KOPT-K1 (cell line): ENCODE data around the gene SYNDIG1.

Experiments used
- H3K27ac ChIP-seq: fragments of 200-600 bp; sonication (generic); 2 replicates; pipeline ENCODE4 v1.5.1; 2016; ENCODE audit warnings: antibody characterized with exemption, mild to moderate bottlenecking, low read depth, low read length; ENCODE audit not compliant: poor library complexity, severe bottlenecking
- H3K36me3 ChIP-seq: fragments of 200-600 bp; sonication (generic); 2 replicates; pipeline ENCODE4 v1.5.1; 2017; ENCODE audit warnings: antibody characterized with exemption, mild to moderate bottlenecking, low read length, moderate library complexity; ENCODE audit not compliant: insufficient read depth
- H3K9me3 ChIP-seq: fragments of 200-600 bp; sonication (generic); 2 replicates; pipeline ENCODE4 v1.5.1; 2017; ENCODE audit warnings: antibody characterized with exemption, low read length, mild to moderate bottlenecking; ENCODE audit not compliant: insufficient read depth, poor library complexity, severe bottlenecking

The SYNDIG1 gene

GRCh38 chr20:24581443-24582170 lies 112.2 kb downstream of the SYNDIG1 start:
- Histone ChIP-seq H3K9me3 (no peaks in the 10 kb centered on the region), H3K36me3 (no peaks in the 10 kb centered on the region), H3K27ac (no peak overlapping the region)

- Histone ChIP-seq H3K36me3 (no peaks in the 10 kb centered on the region), H3K27ac (no peak overlapping the region), H3K9me3 (no peaks in the 10 kb centered on the region)
Observed at GRCh38 chr20:24582373-24583168, 113.1 kb downstream of the SYNDIG1 start.

- Histone ChIP-seq H3K9me3 (no peaks in the 10 kb centered on the region), H3K36me3 (no peaks in the 10 kb centered on the region), H3K27ac (no peak overlapping the region)
Observed at GRCh38 chr20:24583169-24583792, 113.9 kb downstream of the SYNDIG1 start.

- Histone ChIP-seq H3K27ac (no peak overlapping the region), H3K36me3 (no peaks in the 10 kb centered on the region)
Observed at GRCh38 chr20:24584078-24584477, 114.6 kb downstream of the SYNDIG1 start.

GRCh38 chr20:24584538-24585356 lies 115.3 kb downstream of the SYNDIG1 start:
- no peaks in the 10 kb centered on the region for H3K36me3 ChIP-seq
- H3K9me3 ChIP-seq: no peaks in the 10 kb centered on the region
- H3K27ac ChIP-seq: no peak overlapping the region

More at GRCh38 chr20:24584078-24584477, 114.6 kb downstream of the SYNDIG1 start:
- no peaks in the 10 kb centered on the region for H3K9me3 ChIP-seq

GRCh38 chr20:24585796-24586522 lies 116.5 kb downstream of the SYNDIG1 start:
- Histone ChIP-seq H3K36me3 (no peaks in the 10 kb centered on the region), H3K27ac (no peak overlapping the region), H3K9me3 (no peaks in the 10 kb centered on the region)

- H3K9me3 ChIP-seq: no peaks in the 10 kb centered on the region
- no peak overlapping the region for H3K27ac ChIP-seq
- H3K36me3 ChIP-seq: no peaks in the 10 kb centered on the region
Observed at GRCh38 chr20:24586523-24586840, 117.1 kb downstream of the SYNDIG1 start.

GRCh38 chr20:24587384-24588046 lies 118.1 kb downstream of the SYNDIG1 start:
- Histone ChIP-seq H3K27ac (no peak overlapping the region), H3K36me3 (no peaks in the 10 kb centered on the region), H3K9me3 (no peaks in the 10 kb centered on the region)

GRCh38 chr20:24588047-24588635 lies 118.7 kb downstream of the SYNDIG1 start:
- H3K36me3 ChIP-seq: no peaks in the 10 kb centered on the region
- no peak overlapping the region for H3K27ac ChIP-seq
- no peaks in the 10 kb centered on the region for H3K9me3 ChIP-seq

- H3K9me3 ChIP-seq: no peaks in the 10 kb centered on the region
- no peaks in the 10 kb centered on the region for H3K36me3 ChIP-seq
- H3K27ac ChIP-seq: no peak overlapping the region
Observed at GRCh38 chr20:24588725-24589340, 119.4 kb downstream of the SYNDIG1 start.

- Histone ChIP-seq H3K9me3 (no peaks in the 10 kb centered on the region), H3K36me3 (no peaks in the 10 kb centered on the region), H3K27ac (no peak overlapping the region)
Observed at GRCh38 chr20:24589381-24589780, 120.0 kb downstream of the SYNDIG1 start.

- Histone ChIP-seq H3K27ac (no peak overlapping the region), H3K9me3 (no peaks in the 10 kb centered on the region), H3K36me3 (no peaks in the 10 kb centered on the region)
Observed at GRCh38 chr20:24589815-24590177, 120.4 kb downstream of the SYNDIG1 start.

GRCh38 chr20:24590178-24590982 lies 121.0 kb downstream of the SYNDIG1 start:
- H3K9me3 ChIP-seq: no peaks in the 10 kb centered on the region
- H3K36me3 ChIP-seq: no peaks in the 10 kb centered on the region
- H3K27ac ChIP-seq: no peak overlapping the region
